HepG2 (cell line): ENCODE measurements around the gene ZNF556. TPM values are rescaled to one million over a fixed set of nuclear protein-coding genes. Genes with fewer than 3 reads are reported as not detected.

ENCODE experiments used
- ADNP ChIP-seq: sonication (generic); formaldehyde crosslinking; IDR thresholded peaks from 2 replicates; pipeline ENCODE4 v1.4.0; 2020; ENCODE audit warnings: missing genetic modification reagents
- GATAD2A ChIP-seq: IDR thresholded peaks from 2 replicates; pipeline ENCODE4 v1.6.1; 2016
- HOXA3 ChIP-seq: sonication (generic); formaldehyde crosslinking; IDR thresholded peaks from 2 replicates; pipeline ENCODE4 v1.5.0; 2020; ENCODE audit warnings: missing genetic modification reagents
- IRF2 ChIP-seq: IDR thresholded peaks from 2 replicates; pipeline ENCODE4 v1.6.1; 2018; ENCODE audit warnings: missing genetic modification reagents, missing compliant biosample characterization
- KAT8 ChIP-seq: IDR thresholded peaks from 2 replicates; pipeline ENCODE4 v1.6.1; 2016; ENCODE audit warnings: missing genetic modification reagents, missing compliant biosample characterization
- MAX ChIP-seq: IDR thresholded peaks from 2 replicates; pipeline ENCODE4 v1.6.1; 2012; ENCODE audit warnings: inconsistent platforms
- MAZ ChIP-seq, 2 experiments: sonication (generic) in 1 of 2; formaldehyde crosslinking in 1 of 2; IDR thresholded peaks; 2 replicates each; pipeline versions ENCODE4 v1.5.0 to v1.6.1; 2012 to 2020; ENCODE audit warnings: low read depth in 2 of 2, mild to moderate bottlenecking in 2 of 2, borderline replicate concordance in 1 of 2, improper control_type of control experiment in 1 of 2, low read length in 1 of 2, missing genetic modification reagents in 1 of 2, moderate library complexity in 1 of 2
- POLR2A ChIP-seq, 2 experiments: IDR thresholded peaks; 2 replicates each; pipeline ENCODE4 v1.6.1; 2011; ENCODE audit warnings: low read depth in 2 of 2, low read length in 2 of 2, mild to moderate bottlenecking in 1 of 2, moderate library complexity in 1 of 2; ENCODE audit not compliant: insufficient read depth in 1 of 2
- PRDM10 ChIP-seq: sonication (generic); formaldehyde crosslinking; IDR thresholded peaks from 2 replicates; pipeline ENCODE4 v1.4.0; 2020; ENCODE audit warnings: low read depth, missing genetic modification reagents
- RBM39 ChIP-seq: fragments of 200-400 bp; formaldehyde crosslinking; IDR thresholded peaks from one replicate; pipeline ENCODE4 v1.6.1; 2018; ENCODE audit warnings: antibody characterized with exemption, mild to moderate bottlenecking, low read depth, low read length; ENCODE audit not compliant: poor library complexity, severe bottlenecking
- RNF2 ChIP-seq: fragments of 450-650 bp; conservative IDR thresholded peaks from 2 replicates; pipeline ENCODE4 v1.6.1; 2016; ENCODE audit warnings: low read depth
- SAP130 ChIP-seq: IDR thresholded peaks from 2 replicates; pipeline ENCODE4 v1.6.1; 2016; ENCODE audit warnings: low read depth
- TMF1 ChIP-seq: sonication (generic); formaldehyde crosslinking; IDR thresholded peaks from 2 replicates; pipeline ENCODE4 v1.8.1; 2022; ENCODE audit warnings: low read depth, missing genetic modification reagents
- TRIM24 ChIP-seq: sonication (generic); formaldehyde crosslinking; IDR thresholded peaks from 2 replicates; pipeline ENCODE4 v1.8.0; 2022; ENCODE audit warnings: mild to moderate bottlenecking, missing genetic modification reagents
- ZBTB20 ChIP-seq: sonication (generic); formaldehyde crosslinking; IDR thresholded peaks from 2 replicates; pipeline ENCODE4 v1.8.1; 2023; ENCODE audit warnings: missing genetic modification reagents, low read depth, mild to moderate bottlenecking, borderline replicate concordance
- ZBTB7B ChIP-seq: sonication (generic); formaldehyde crosslinking; IDR thresholded peaks from 2 replicates; pipeline ENCODE4 v1.4.0; 2020; ENCODE audit warnings: missing genetic modification reagents
- ZFX ChIP-seq: sonication (generic); formaldehyde crosslinking; IDR thresholded peaks from 2 replicates; pipeline ENCODE4 v1.4.0; 2020; ENCODE audit warnings: mild to moderate bottlenecking, low read depth, missing genetic modification reagents, moderate library complexity
- ZGPAT ChIP-seq: IDR thresholded peaks from 2 replicates; pipeline ENCODE4 v1.6.1; 2016; ENCODE audit warnings: mild to moderate bottlenecking
- ZNF280D ChIP-seq: sonication (generic); formaldehyde crosslinking; IDR thresholded peaks from 2 replicates; pipeline ENCODE4 v1.5.1; 2020; ENCODE audit warnings: mild to moderate bottlenecking, missing genetic modification reagents
- ZNF670 ChIP-seq: sonication (generic); formaldehyde crosslinking; IDR thresholded peaks from 2 replicates; pipeline ENCODE4 v1.8.0; 2022; ENCODE audit warnings: mild to moderate bottlenecking, missing genetic modification reagents, borderline replicate concordance
- ZNF781 ChIP-seq: sonication (generic); formaldehyde crosslinking; IDR thresholded peaks from 2 replicates; pipeline ENCODE4 v1.5.1; 2020; ENCODE audit warnings: borderline replicate concordance, mild to moderate bottlenecking, missing genetic modification reagents; ENCODE audit errors: not compliant biosample characterization
- ZSCAN20 ChIP-seq: sonication (generic); formaldehyde crosslinking; IDR thresholded peaks from 2 replicates; pipeline ENCODE4 v1.4.0; 2020; ENCODE audit warnings: missing genetic modification reagents, mild to moderate bottlenecking, borderline replicate concordance
- polyA plus RNA-seq, 8 experiments: library from polyadenylated mRNA; depleted of rRNA in 3 of 8; stranded (reverse) in 7 of 8; unstranded in 1 of 8; fragments of >200 nt; fragmentation: Illumina TruSeq in 4 of 8; extraction: Trizol in 4 of 8; gene quantifications; 2 replicates each; pipeline versions ENCODE4 v1.2.1 to v1.2.3, GENCODE V29; 2011 to 2016; ENCODE audit warnings: low read depth in 4 of 8, missing spikeins in 1 of 8, mixed read lengths in 1 of 8; ENCODE audit not compliant: insufficient read depth in 1 of 8
- total RNA-seq, 5 experiments: library from RNA; depleted of rRNA; stranded (reverse); fragments of >200 nt; fragmentation: Illumina TruSeq; extraction: Trizol; gene quantifications; 2 replicates each; pipeline ENCODE4 v1.2.3, GENCODE V29; 2016; ENCODE audit warnings: low read depth in 1 of 5

ZNF556 gene
- total and polyA plus RNA-seq, 2 of the 13 experiments (the other 11 are each of a cell fraction or from before 2014, with no cell fraction given), result 4.2 to 28.6 TPM

GRCh38 chr19:2866495-2867024, 575 bp upstream of the ZNF556 start (continued):
- TF ChIP-seq PRDM10, result 0 out of 2 replicates have a peak, but pooled peaks have one; percentile 21
- 0 out of 2 replicates have a peak, but pooled peaks have one; percentile 8 for TF ChIP-seq TMF1 (CRISPR knock-in tag)
- TF ChIP-seq KAT8, result 0 out of 2 replicates have a peak, but pooled peaks have one; percentile 10
- peak; percentile 66 for TF ChIP-seq ZBTB7B (CRISPR knock-in tag)
- peak; percentile 8 for TF ChIP-seq ZNF781
- TF ChIP-seq ZBTB20 (CRISPR knock-in tag), result 0 out of 2 replicates have a peak, but pooled peaks have one; percentile 16
- peak; percentile 43 for TF ChIP-seq SAP130 (CRISPR knock-in tag)
- peak; percentile 30; the same call in 1 of the 2 replicates for TF ChIP-seq HOXA3 (CRISPR knock-in tag)
- peak; percentile 53; the same call in 1 of the 2 replicates for TF ChIP-seq ZFX
- no peak for TF ChIP-seq TRIM24 (CRISPR knock-in tag)
- TF ChIP-seq RBM39, result no peak
- no peak for TF ChIP-seq ZNF670 (CRISPR knock-in tag)
- 0 out of 2 replicates have a peak, but pooled peaks have one; percentile 1 for TF ChIP-seq ZGPAT (CRISPR knock-in tag)
- TF ChIP-seq ZSCAN20 (CRISPR knock-in tag), result no peak
- TF ChIP-seq GATAD2A (CRISPR knock-in tag), result peak; percentile 10; the same call in 1 of the 2 replicates
- TF ChIP-seq POLR2A (IDR thresholded peaks at IDR 0.05; ENCODE audit: insufficient read depth in 1 of 2, low read depth in 2 of 2, low read length in 2 of 2), result 0 out of 4 replicates have a peak, but pooled peaks of 1 of the 2 experiments have one; percentile 14
- 0 out of 2 replicates have a peak, but pooled peaks have one; percentile 16 for TF ChIP-seq MAZ (IDR thresholded peaks at IDR 0.05; ENCODE audit: borderline replicate concordance, low read depth, low read length)
- no peak for TF ChIP-seq MAZ (CRISPR knock-in tag; IDR thresholded peaks at IDR 0.05; ENCODE audit: low read depth)
- TF ChIP-seq ZNF280D (CRISPR knock-in tag), result 0 out of 2 replicates have a peak, but pooled peaks have one; percentile 32
- TF ChIP-seq IRF2 (CRISPR knock-in tag), result 0 out of 2 replicates have a peak, but pooled peaks have one; percentile 23
- TF ChIP-seq RNF2, result no peak
- no peak for TF ChIP-seq ADNP (CRISPR knock-in tag)
- TF ChIP-seq MAX, result 0 out of 2 replicates have a peak, but pooled peaks have one; percentile 7
